ENCODE measurements around the gene FAM3D.

DNA sequence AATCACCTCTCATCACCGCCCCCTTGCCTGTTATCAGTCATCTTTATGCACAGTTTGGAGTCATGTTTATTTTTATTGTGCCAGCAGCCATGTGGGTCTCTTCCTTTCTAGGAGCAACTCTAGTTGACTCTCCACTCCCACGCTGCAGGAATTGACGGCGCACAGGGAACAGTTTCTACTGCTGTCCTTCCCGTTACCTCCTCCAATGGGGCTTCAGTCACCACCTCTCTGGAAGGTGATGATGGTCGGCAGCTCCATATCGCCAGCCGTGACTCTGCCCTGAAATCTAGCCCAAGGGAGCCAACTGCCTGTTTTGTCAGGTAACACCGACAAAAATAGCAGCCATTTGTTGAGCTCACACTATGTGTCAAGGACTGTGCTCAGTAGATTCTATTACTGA, 53.7 kb downstream of the FAM3D start:
- TF ChIP-seq RCOR1 (IDR thresholded peaks at IDR 0.05; ENCODE audit: borderline replicate concordance in 1 of 2, low read depth in 2 of 2, low read length in 2 of 2) (no peak), MYNN (IDR thresholded peaks at IDR 0.05) (no peak), MYNN (CRISPR knock-in tag; IDR thresholded peaks at IDR 0.05) (no peak), BRF1 (IDR thresholded peaks at IDR 0.05; ENCODE audit: borderline replicate concordance, extremely low read depth, insufficient read length) (no peak), RBM22 (IDR thresholded peaks at IDR 0.05; ENCODE audit: low read depth, low read length, poor library complexity, severe bottlenecking) (no peak), HDAC3 (IDR thresholded peaks at IDR 0.05; ENCODE audit: borderline replicate concordance, partially characterized antibody) (no peak), KLF10 (CRISPR knock-in tag; IDR thresholded peaks at IDR 0.05) (no peak), ZNF696 (CRISPR knock-in tag; conservative IDR thresholded peaks at IDR 0.05) (no peak), SMARCB1 (IDR thresholded peaks at IDR 0.05; ENCODE audit: insufficient read length, low read depth) (no peak), GTF2F1 (IDR thresholded peaks at IDR 0.05; ENCODE audit: low read depth, low read length) (no peak), SMC3 (conservative IDR thresholded peaks at IDR 0.05; ENCODE audit: insufficient read depth, low read depth, low read length) (no peak), SIN3A (IDR thresholded peaks at IDR 0.05; ENCODE audit: borderline replicate concordance in 2 of 2, control insufficient read depth in 1 of 2, low read depth in 2 of 2, low read length in 2 of 2) (no peak), NR2F6 (CRISPR knock-in tag; IDR thresholded peaks at IDR 0.05) (no peak), TCFL5 (CRISPR knock-in tag; conservative IDR thresholded peaks at IDR 0.05) (no peak)
- TF ChIP-seq, protein P1, sequence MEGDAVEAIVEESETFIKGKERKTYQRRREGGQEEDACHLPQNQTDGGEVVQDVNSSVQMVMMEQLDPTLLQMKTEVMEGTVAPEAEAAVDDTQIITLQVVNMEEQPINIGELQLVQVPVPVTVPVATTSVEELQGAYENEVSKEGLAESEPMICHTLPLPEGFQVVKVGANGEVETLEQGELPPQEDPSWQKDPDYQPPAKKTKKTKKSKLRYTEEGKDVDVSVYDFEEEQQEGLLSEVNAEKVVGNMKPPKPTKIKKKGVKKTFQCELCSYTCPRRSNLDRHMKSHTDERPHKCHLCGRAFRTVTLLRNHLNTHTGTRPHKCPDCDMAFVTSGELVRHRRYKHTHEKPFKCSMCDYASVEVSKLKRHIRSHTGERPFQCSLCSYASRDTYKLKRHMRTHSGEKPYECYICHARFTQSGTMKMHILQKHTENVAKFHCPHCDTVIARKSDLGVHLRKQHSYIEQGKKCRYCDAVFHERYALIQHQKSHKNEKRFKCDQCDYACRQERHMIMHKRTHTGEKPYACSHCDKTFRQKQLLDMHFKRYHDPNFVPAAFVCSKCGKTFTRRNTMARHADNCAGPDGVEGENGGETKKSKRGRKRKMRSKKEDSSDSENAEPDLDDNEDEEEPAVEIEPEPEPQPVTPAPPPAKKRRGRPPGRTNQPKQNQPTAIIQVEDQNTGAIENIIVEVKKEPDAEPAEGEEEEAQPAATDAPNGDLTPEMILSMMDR (IDR thresholded peaks at IDR 0.05 in 2 of 3, conservative IDR thresholded peaks at IDR 0.05 in 1 of 3; ENCODE audit: insufficient read depth in 2 of 3, low read depth in 1 of 3, low read length in 3 of 3), result no peak

Measured in K562 (cell line).